ENCODE measurements around the gene NRXN2.

DNA sequence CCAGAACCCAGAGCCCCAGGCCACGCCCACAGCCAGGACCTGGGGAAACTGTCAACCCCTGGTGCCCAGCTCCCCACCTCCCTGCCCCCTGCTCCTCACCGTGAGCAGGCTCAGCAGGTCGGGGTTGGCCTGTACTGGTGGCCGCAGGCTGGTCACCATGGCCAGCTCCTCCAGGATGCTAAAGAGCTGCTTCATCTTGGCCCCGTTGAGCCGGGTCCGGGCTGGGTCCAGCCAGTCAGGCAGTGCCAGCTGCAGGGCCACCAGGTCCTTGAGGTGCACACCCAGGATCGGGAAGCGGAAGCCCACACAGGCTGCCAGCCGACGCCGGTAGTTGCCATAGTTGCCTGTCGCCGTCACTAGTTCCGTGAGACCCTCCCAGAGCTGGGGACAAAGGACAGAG lies 13.7 kb upstream of the NRXN2 start:
- TF ChIP-seq CTCF (IDR thresholded peaks at IDR 0.05; ENCODE audit: low read length): no peak
- no peak for TF ChIP-seq EZH2 (IDR thresholded peaks at IDR 0.05; ENCODE audit: borderline replicate concordance, low read length)
